Measurements from ENCODE around the gene TRAT1. TPM values are rescaled to one million over a fixed set of nuclear protein-coding genes. Genes with fewer than 3 reads are reported as not detected.

The TRAT1 gene
- total and polyA plus RNA-seq, 2 donors (not counting 3 experiments of a cell fraction or from before 2014, with no cell fraction given), result not detected

GRCh38 chr3:108806316-108806715 is 16.3 kb upstream of the TRAT1 start:
- BruUV-seq (replicated peaks), result no TSS peak
- intact Hi-C loops (cut with micrococcal nuclease) (no loop called here), dilution Hi-C loops (cut with MboI; ENCODE audit: extremely low pct_ligation_motif_present, low sequenced_read_pairs) (no loop called here)
- H3K27me3 ChIP-seq (ENCODE audit: control insufficient read depth in 2 of 2, insufficient read depth in 2 of 2, low read length in 2 of 2), result no peaks in the 10 kb centered on the region
- no peak overlapping the region for H3K27ac ChIP-seq (ENCODE audit: insufficient read depth, low read depth, low read length)
- H3K9me1 ChIP-seq (replicated peaks; ENCODE audit: control insufficient read depth, extremely low read depth, insufficient read depth, low read length), result no peaks in the 10 kb centered on the region
- no peak overlapping the region for H3K4me3 ChIP-seq (replicated peaks in 1 of 3; ENCODE audit: insufficient read depth in 1 of 3, low read depth in 1 of 3, low read length in 3 of 3)
- DNase-seq (ENCODE audit: low read depth, low spot score) (no peak), FAIRE-seq (no peak)
- H3K36me3 ChIP-seq (ENCODE audit: control insufficient read depth in 2 of 2, extremely low read depth in 1 of 2, insufficient read depth in 2 of 2, low read length in 2 of 2), result no peaks in the 10 kb centered on the region
- no peak overlapping the region for H2AFZ ChIP-seq (ENCODE audit: low read depth, low read length)
- ChIA-PET CTCF (no interaction called here), POLR2A (no interaction called here)
- no peaks in the 10 kb centered on the region for H3K4me1 ChIP-seq (ENCODE audit: control insufficient read depth, extremely low read depth, insufficient read depth, low read length)
- no peak overlapping the region for H3K9ac ChIP-seq (replicated peaks; ENCODE audit: extremely low read depth, insufficient read depth, low read length)
- no peaks in the 10 kb centered on the region for H3K9me3 ChIP-seq (replicated peaks; ENCODE audit: control insufficient read depth, insufficient read depth, low read length)
- no peaks in the 10 kb centered on the region for H4K20me1 ChIP-seq (replicated peaks; ENCODE audit: control insufficient read depth, extremely low read depth, insufficient read depth, low read length)
- no peak for TF ChIP-seq POLR2AphosphoS5 (IDR thresholded peaks at IDR 0.05; ENCODE audit: insufficient read depth, low read depth, low read length)
- TF ChIP-seq MYC (IDR thresholded peaks at IDR 0.05; ENCODE audit: low read depth, low read length), result no peak
- no peak for TF ChIP-seq EZH2 (IDR thresholded peaks at IDR 0.05; ENCODE audit: borderline replicate concordance, low read depth, low read length, severe bottlenecking)
- TF ChIP-seq JUN (IDR thresholded peaks at IDR 0.05; ENCODE audit: borderline replicate concordance, insufficient read depth, insufficient read length, low read depth), result no peak
- TF ChIP-seq CTCF (IDR thresholded peaks at IDR 0.05; ENCODE audit: extremely low read depth in 1 of 2, insufficient read depth in 1 of 2, low read depth in 1 of 2, low read length in 2 of 2), result no peak
- no peak for TF ChIP-seq GATA2 (IDR thresholded peaks at IDR 0.05; ENCODE audit: insufficient read depth, insufficient read length, low read depth, low read length)
- TF ChIP-seq MAX (IDR thresholded peaks at IDR 0.05; ENCODE audit: insufficient read depth, insufficient read length), result no peak
- TF ChIP-seq FOS (IDR thresholded peaks at IDR 0.05; ENCODE audit: borderline replicate concordance, insufficient read depth, low read length), result no peak
- no peaks in the 10 kb centered on the region for H3K79me2 ChIP-seq (ENCODE audit: control insufficient read depth, insufficient read depth, low read length)
- no peak overlapping the region for H3K4me2 ChIP-seq (ENCODE audit: insufficient read depth, low read length)

Data from endothelial cell of umbilical vein (primary cell).